HG02678 (cell line): ENCODE results near the gene FBLN2.

ENCODE experiments used
- ATAC-seq: cut with Tn5 transposase; IDR thresholded peaks from one replicate; pipeline ENCODE4 v1.9.1; 2021; ENCODE audit warnings: mild to moderate bottlenecking, moderate library complexity; ENCODE audit not compliant: unreplicated experiment

Gene FBLN2

GRCh38 chr3:13617097-13617738 lies 68.3 kb downstream of the FBLN2 start:
- ATAC-seq, result no peak

GRCh38 chr3:13617981-13618380 lies 69.1 kb downstream of the FBLN2 start:
- ATAC-seq, result no peak

GRCh38 chr3:13618836-13619235 lies 69.9 kb downstream of the FBLN2 start:
- ATAC-seq, result no peak

GRCh38 chr3:13619661-13620230 lies 70.8 kb downstream of the FBLN2 start:
- no peak for ATAC-seq

GRCh38 chr3:13620281-13620680 lies 71.4 kb downstream of the FBLN2 start:
- no peak for ATAC-seq

- ATAC-seq, result no peak
Measured at GRCh38 chr3:13620776-13621365, 71.9 kb downstream of the FBLN2 start.

- no peak for ATAC-seq
Measured at GRCh38 chr3:13621381-13622221, 72.7 kb downstream of the FBLN2 start.

GRCh38 chr3:13622356-13622755 lies 73.4 kb downstream of the FBLN2 start:
- no peak for ATAC-seq

- ATAC-seq, result no peak
Measured at GRCh38 chr3:13623101-13623654, 74.3 kb downstream of the FBLN2 start.

- no peak for ATAC-seq
Measured at GRCh38 chr3:13624021-13624420, 75.1 kb downstream of the FBLN2 start.

- ATAC-seq, result no peak
Measured at GRCh38 chr3:13624671-13625125, 75.8 kb downstream of the FBLN2 start.

GRCh38 chr3:13626396-13626795 lies 77.5 kb downstream of the FBLN2 start:
- no peak for ATAC-seq

GRCh38 chr3:13626915-13627460 lies 78.1 kb downstream of the FBLN2 start:
- no peak for ATAC-seq

GRCh38 chr3:13627681-13628080 lies 78.8 kb downstream of the FBLN2 start:
- ATAC-seq, result no peak

- no peak for ATAC-seq
Measured at GRCh38 chr3:13628432-13628831, 79.5 kb downstream of the FBLN2 start.

GRCh38 chr3:13628841-13629551 lies 80.1 kb downstream of the FBLN2 start:
- no peak for ATAC-seq

- no peak for ATAC-seq
Measured at GRCh38 chr3:13629644-13630043, 80.7 kb downstream of the FBLN2 start.

- no peak for ATAC-seq
Measured at GRCh38 chr3:13631256-13631655, 82.3 kb downstream of the FBLN2 start.

- no peak for ATAC-seq
Measured at GRCh38 chr3:13633176-13633575, 84.3 kb downstream of the FBLN2 start.

- no peak for ATAC-seq
Measured at GRCh38 chr3:13634151-13634550, 85.2 kb downstream of the FBLN2 start.
